ENCODE data around the gene LGALS3. TPM values are rescaled to one million over a fixed set of nuclear protein-coding genes. Genes with fewer than 3 reads are reported as not detected.

The LGALS3 gene
- total RNA-seq, 1 donor from 2014 or later = 194 TPM

DNA sequence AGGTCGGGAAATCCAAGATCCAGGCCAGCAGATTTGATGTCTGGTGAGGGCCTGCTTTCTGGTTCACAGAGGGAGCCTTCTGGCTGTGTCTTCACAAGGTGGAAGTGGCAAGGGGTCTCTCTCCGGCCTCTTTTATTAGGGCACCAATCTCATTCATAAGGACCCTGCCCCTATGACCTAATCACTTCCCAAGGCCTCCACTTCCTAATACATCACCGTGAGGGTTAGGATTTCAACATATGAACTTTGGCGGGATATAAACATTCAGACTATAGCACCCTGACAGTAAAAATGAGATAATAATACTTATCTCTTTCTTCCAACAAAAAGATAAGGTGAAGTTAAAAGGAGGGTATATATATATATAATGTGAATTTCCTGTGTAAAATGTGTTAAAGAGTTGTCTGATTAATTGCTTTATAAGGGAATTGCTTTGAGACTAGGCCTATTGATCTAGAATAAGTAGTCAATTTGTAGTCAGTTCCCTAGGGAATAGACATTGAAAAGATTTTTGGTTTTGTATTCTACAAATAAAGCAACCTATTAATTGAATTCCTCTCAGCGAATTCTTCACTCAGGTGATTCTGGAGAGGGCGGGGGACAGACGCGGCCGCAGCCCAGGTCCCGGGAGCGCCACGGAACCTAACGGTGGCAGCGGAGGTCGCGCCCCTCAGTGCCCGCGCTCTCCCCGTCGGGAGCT, 516 bp upstream of the LGALS3 start:
- H3K27ac ChIP-seq (replicated peaks) = peak overlapping the region; percentile 95
- peak overlapping the region; percentile 80 for H3K4me3 ChIP-seq
- H3K36me3 ChIP-seq = peaks cover 12% of the 10 kb centered on the region
- H3K9me3 ChIP-seq (replicated peaks) = no peaks in the 10 kb centered on the region
- no peak for DNase-seq
- no peaks in the 10 kb centered on the region for H3K27me3 ChIP-seq (ENCODE audit: low read depth)
- TF ChIP-seq, protein P1, sequence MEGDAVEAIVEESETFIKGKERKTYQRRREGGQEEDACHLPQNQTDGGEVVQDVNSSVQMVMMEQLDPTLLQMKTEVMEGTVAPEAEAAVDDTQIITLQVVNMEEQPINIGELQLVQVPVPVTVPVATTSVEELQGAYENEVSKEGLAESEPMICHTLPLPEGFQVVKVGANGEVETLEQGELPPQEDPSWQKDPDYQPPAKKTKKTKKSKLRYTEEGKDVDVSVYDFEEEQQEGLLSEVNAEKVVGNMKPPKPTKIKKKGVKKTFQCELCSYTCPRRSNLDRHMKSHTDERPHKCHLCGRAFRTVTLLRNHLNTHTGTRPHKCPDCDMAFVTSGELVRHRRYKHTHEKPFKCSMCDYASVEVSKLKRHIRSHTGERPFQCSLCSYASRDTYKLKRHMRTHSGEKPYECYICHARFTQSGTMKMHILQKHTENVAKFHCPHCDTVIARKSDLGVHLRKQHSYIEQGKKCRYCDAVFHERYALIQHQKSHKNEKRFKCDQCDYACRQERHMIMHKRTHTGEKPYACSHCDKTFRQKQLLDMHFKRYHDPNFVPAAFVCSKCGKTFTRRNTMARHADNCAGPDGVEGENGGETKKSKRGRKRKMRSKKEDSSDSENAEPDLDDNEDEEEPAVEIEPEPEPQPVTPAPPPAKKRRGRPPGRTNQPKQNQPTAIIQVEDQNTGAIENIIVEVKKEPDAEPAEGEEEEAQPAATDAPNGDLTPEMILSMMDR (IDR thresholded peaks at IDR 0.05; ENCODE audit: borderline replicate concordance) = no peak
- peaks cover 96% of the 10 kb centered on the region for H3K4me1 ChIP-seq
- intact Hi-C loops (cut with micrococcal nuclease) = no loop called here

DNA sequence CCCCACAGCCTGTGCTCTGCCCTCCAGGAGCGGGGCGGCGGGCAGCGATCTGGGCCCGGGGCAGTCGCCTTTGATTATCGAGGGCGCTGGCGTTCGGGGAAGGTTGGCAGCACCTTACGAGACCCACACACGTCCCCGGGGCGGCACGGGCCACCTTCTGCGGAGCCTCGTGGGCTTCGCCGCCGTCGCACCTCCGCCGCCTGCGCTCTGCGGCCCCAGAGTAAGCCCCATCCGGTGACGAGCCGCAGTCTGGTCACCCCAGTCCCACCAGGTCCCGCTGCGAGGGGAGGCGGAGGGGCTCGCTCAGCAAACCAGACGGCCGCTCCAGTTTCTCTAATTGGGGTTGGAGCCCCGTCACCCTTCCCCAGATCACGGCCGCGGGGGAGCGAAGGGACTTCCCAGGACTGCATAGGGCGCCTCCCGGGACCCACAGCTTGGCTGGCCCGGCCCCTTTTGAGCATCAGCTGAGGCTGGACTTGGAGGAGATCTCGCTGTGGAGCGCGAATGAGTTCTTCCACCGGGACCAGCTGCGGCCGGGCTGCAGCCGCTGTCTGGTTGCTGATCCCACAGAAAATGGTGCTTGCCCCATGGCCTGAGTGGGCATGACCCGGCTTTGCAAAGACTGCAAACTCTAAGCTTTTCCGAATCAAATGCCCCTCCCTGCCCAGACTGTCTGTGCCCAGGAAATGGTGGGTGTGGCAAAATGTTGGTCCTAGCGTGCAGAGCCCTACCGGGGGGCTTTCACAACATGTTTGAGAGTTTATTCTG, 560 bp downstream of the LGALS3 start:
- H3K4me3 ChIP-seq = peak overlapping the region; percentile 80
- H3K36me3 ChIP-seq = peaks cover 12% of the 10 kb centered on the region
- intact Hi-C loops (cut with micrococcal nuclease) = no loop called here
- H3K27ac ChIP-seq (replicated peaks) = peak overlapping the region; percentile 95
- TF ChIP-seq, protein P1 (IDR thresholded peaks at IDR 0.05; ENCODE audit: borderline replicate concordance) = no peak
- no peaks in the 10 kb centered on the region for H3K9me3 ChIP-seq (replicated peaks)
- no peaks in the 10 kb centered on the region for H3K27me3 ChIP-seq (ENCODE audit: low read depth)
- DNase-seq = peak; percentile 75
- H3K4me1 ChIP-seq = peaks cover 96% of the 10 kb centered on the region

DNA sequence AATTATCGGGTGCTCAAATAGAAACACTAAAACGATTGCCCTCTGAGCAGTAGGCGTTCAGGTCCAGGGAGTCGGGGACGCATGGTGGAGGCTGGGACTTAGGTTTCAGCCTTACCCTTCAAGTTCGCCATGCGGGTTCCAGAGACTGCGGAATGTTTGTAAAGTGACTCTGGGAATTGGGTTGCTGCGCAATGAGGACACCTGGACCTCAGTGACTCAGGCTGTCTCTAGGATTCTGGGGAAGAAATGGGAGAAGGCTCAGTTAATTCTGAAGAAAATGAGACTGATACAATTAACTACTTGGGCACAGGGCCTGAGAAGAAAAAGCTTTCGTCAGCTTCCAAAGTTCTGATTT, 1.1 kb downstream of the LGALS3 start:
- DNase-seq = no peak
- peaks cover 96% of the 10 kb centered on the region for H3K4me1 ChIP-seq
- H3K27me3 ChIP-seq (ENCODE audit: low read depth) = no peaks in the 10 kb centered on the region
- peak overlapping the region; percentile 95 for H3K27ac ChIP-seq (replicated peaks)
- H3K4me3 ChIP-seq = peak overlapping the region; percentile 80
- intact Hi-C loops (cut with micrococcal nuclease) = no loop called here
- H3K9me3 ChIP-seq (replicated peaks) = no peaks in the 10 kb centered on the region
- peaks cover 12% of the 10 kb centered on the region for H3K36me3 ChIP-seq
- TF ChIP-seq, protein P1 (IDR thresholded peaks at IDR 0.05; ENCODE audit: borderline replicate concordance) = no peak

DNA sequence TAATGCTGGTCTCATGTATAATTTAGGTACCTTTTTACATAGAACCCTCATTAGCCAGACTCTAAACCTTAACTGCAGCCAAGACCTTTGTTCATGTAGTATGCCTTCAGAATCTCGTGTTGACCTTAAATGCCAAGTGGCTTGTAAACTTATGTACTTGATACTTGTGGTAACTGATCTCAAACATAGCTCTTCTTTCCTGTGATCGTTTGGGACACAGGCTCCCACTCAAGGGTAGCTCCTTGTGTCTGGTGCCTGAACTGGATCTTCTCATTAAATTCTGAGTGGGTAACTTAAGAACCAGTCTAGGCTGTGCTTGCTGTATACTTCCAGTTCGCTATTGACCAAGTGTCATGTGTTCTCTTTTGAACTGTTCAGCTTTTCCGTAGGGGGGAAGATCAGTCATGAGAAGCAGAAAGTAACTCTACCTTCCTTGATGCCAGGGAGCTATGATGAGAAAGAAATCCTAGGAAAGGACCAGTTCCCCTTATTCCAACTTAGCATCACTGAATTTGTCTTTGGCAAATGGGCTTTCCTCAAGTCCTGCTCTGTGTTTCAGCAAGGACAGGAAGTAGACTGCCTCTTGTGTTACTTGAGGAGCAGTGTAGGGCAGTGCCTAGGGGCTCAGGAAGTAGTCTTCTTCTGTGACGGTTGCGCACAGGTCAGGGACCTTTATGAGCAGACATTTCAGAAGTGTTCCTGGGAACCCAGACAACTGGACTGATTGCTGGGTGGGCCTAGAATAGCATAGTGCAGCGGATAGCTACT, 2.5 kb downstream of the LGALS3 start:
- H3K4me3 ChIP-seq = peak overlapping the region; percentile 80
- H3K36me3 ChIP-seq = peaks cover 12% of the 10 kb centered on the region
- H3K4me1 ChIP-seq = peaks cover 98% of the 10 kb centered on the region
- no peaks in the 10 kb centered on the region for H3K27me3 ChIP-seq (ENCODE audit: low read depth)
- peak overlapping the region; percentile 95 for H3K27ac ChIP-seq (replicated peaks)
- intact Hi-C loops (cut with micrococcal nuclease) = no loop called here
- H3K9me3 ChIP-seq (replicated peaks) = no peaks in the 10 kb centered on the region
- no peak for DNase-seq
- TF ChIP-seq, protein P1 (IDR thresholded peaks at IDR 0.05; ENCODE audit: borderline replicate concordance) = peak; percentile 38

DNA sequence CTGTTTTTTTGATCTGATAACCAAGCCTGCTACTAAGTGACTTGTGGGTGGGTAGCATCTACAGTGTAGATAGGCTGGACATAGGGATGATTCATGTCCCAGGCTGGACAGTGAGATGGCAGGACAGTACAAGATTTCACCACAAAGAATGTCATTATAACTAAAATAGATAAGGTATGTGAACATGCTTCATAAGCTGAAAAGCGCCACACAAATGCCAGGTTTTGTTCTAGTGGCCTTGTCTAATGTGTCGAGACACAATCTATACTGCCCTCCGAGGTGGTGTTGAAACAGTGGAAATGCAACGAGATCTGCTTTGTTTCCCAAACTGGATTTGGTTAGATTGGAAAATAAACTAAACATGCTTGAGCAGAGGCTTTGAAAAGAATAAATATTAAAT, 4.4 kb downstream of the LGALS3 start:
- TF ChIP-seq, protein P1 (IDR thresholded peaks at IDR 0.05; ENCODE audit: borderline replicate concordance) = peak; percentile 43
- H3K27me3 ChIP-seq (ENCODE audit: low read depth) = no peaks in the 10 kb centered on the region
- peak overlapping the region; percentile 95 for H3K27ac ChIP-seq (replicated peaks)
- no peaks in the 10 kb centered on the region for H3K9me3 ChIP-seq (replicated peaks)
- peaks cover 18% of the 10 kb centered on the region for H3K36me3 ChIP-seq
- intact Hi-C loops (cut with micrococcal nuclease) = no loop called here
- DNase-seq = no peak
- peaks cover 98% of the 10 kb centered on the region for H3K4me1 ChIP-seq
- H3K4me3 ChIP-seq = peak overlapping the region; percentile 80
